ENCODE data around the gene GPA33.

The GPA33 gene

GRCh38 chr1:167056529-167057231 lies 33.5 kb downstream of the GPA33 start:
- Histone ChIP-seq H4K20me1 (ENCODE audit: control insufficient read depth, insufficient read depth, low read depth, low read length) (no peaks in the 10 kb centered on the region), H3K9me2 (replicated peaks; ENCODE audit: control insufficient read depth, low read length) (no peaks in the 10 kb centered on the region), H3K27ac (ENCODE audit: low read depth, low read length) (no peak overlapping the region), H3K4me3 (ENCODE audit: low read length) (no peak overlapping the region), H3F3A (ENCODE audit: control insufficient read depth, insufficient read depth) (0 out of 2 replicates have a peak, but pooled peaks cover 3% of the 10 kb centered on the region), H3K27me3 (ENCODE audit: control insufficient read depth, low read length) (no peaks in the 10 kb centered on the region), H3K79me2 (ENCODE audit: control insufficient read depth, low read length) (no peaks in the 10 kb centered on the region), H3K4me2 (ENCODE audit: low read length) (no peak overlapping the region), H3K36me3 (ENCODE audit: control insufficient read depth, low read length) (no peaks in the 10 kb centered on the region), H3K4me1 (ENCODE audit: control insufficient read depth, low read length) (peaks cover 10% of the 10 kb centered on the region), H3K9me3 (ENCODE audit: control insufficient read depth, insufficient read depth, low read length) (no peaks in the 10 kb centered on the region)
- no peak for TF ChIP-seq CTCF (IDR thresholded peaks at IDR 0.05; ENCODE audit: low read depth, low read length, poor library complexity, severe bottlenecking)
- TF ChIP-seq EZH2phosphoT487 (IDR thresholded peaks at IDR 0.05; ENCODE audit: borderline replicate concordance, low read length) = no peak

GRCh38 chr1:167054946-167055630 lies 35.1 kb downstream of the GPA33 start:
- Histone ChIP-seq H3K4me1 (ENCODE audit: control insufficient read depth, low read length) (peaks cover 10% of the 10 kb centered on the region), H3K27me3 (ENCODE audit: control insufficient read depth, low read length) (no peaks in the 10 kb centered on the region), H3K4me3 (ENCODE audit: low read length) (no peak overlapping the region), H3K79me2 (ENCODE audit: control insufficient read depth, low read length) (no peaks in the 10 kb centered on the region), H3K27ac (ENCODE audit: low read depth, low read length) (no peak overlapping the region), H3K9me2 (replicated peaks; ENCODE audit: control insufficient read depth, low read length) (no peaks in the 10 kb centered on the region), H3K4me2 (ENCODE audit: low read length) (no peak overlapping the region), H3K36me3 (ENCODE audit: control insufficient read depth, low read length) (no peaks in the 10 kb centered on the region), H3F3A (ENCODE audit: control insufficient read depth, insufficient read depth) (0 out of 2 replicates have a peak, but pooled peaks cover 3% of the 10 kb centered on the region), H3K9me3 (ENCODE audit: control insufficient read depth, insufficient read depth, low read length) (no peaks in the 10 kb centered on the region), H4K20me1 (ENCODE audit: control insufficient read depth, insufficient read depth, low read depth, low read length) (no peaks in the 10 kb centered on the region)
- TF ChIP-seq CTCF (IDR thresholded peaks at IDR 0.05; ENCODE audit: low read depth, low read length, poor library complexity, severe bottlenecking) (no peak), EZH2phosphoT487 (IDR thresholded peaks at IDR 0.05; ENCODE audit: borderline replicate concordance, low read length) (no peak)

GRCh38 chr1:167054531-167054930 lies 35.6 kb downstream of the GPA33 start:
- H3K27ac ChIP-seq (ENCODE audit: low read depth, low read length) = no peak overlapping the region
- no peak overlapping the region for H3K4me2 ChIP-seq (ENCODE audit: low read length)
- 0 out of 2 replicates have a peak, but pooled peaks cover 3% of the 10 kb centered on the region for H3F3A ChIP-seq (ENCODE audit: control insufficient read depth, insufficient read depth)
- H4K20me1 ChIP-seq (ENCODE audit: control insufficient read depth, insufficient read depth, low read depth, low read length) = no peaks in the 10 kb centered on the region
- H3K9me3 ChIP-seq (ENCODE audit: control insufficient read depth, insufficient read depth, low read length) = no peaks in the 10 kb centered on the region
- no peak for TF ChIP-seq EZH2phosphoT487 (IDR thresholded peaks at IDR 0.05; ENCODE audit: borderline replicate concordance, low read length)
- no peak for TF ChIP-seq CTCF (IDR thresholded peaks at IDR 0.05; ENCODE audit: low read depth, low read length, poor library complexity, severe bottlenecking)
- peaks cover 9% of the 10 kb centered on the region for H3K4me1 ChIP-seq (ENCODE audit: control insufficient read depth, low read length)
- no peaks in the 10 kb centered on the region for H3K27me3 ChIP-seq (ENCODE audit: control insufficient read depth, low read length)
- H3K36me3 ChIP-seq (ENCODE audit: control insufficient read depth, low read length) = no peaks in the 10 kb centered on the region
- H3K79me2 ChIP-seq (ENCODE audit: control insufficient read depth, low read length) = no peaks in the 10 kb centered on the region
- no peaks in the 10 kb centered on the region for H3K9me2 ChIP-seq (replicated peaks; ENCODE audit: control insufficient read depth, low read length)
- H3K4me3 ChIP-seq (ENCODE audit: low read length) = no peak overlapping the region
